Aorta (tissue), 5 donors: Measurements from ENCODE around the gene HIVEP3. TPM values are rescaled to one million over a fixed set of nuclear protein-coding genes. Genes with fewer than 3 reads are reported as not detected.

Source experiments
- ATAC-seq: fragments of 200-7000 bp; cut with Tn5 transposase; one replicate; pipeline ENCODE4 v1.9.1; 2022; ENCODE audit warnings: moderate library complexity; ENCODE audit not compliant: low FRiP score
- DNase-seq, 2 donors: peaks; one replicate each; pipeline ENCODE4 v3.0.0-alpha.2; 2020
- H3K27ac ChIP-seq, 2 donors: one replicate each; pipeline ENCODE4 v1.5.1; 2013; ENCODE audit warnings: low read length in 2 of 2, mild to moderate bottlenecking in 2 of 2, moderate library complexity in 2 of 2, control low read depth in 1 of 2, inconsistent platforms in 1 of 2, low read depth in 1 of 2
- H3K27me3 ChIP-seq, 2 donors: one replicate each; pipeline ENCODE4 v1.6.1; 2013; ENCODE audit warnings: control low read depth in 1 of 2, low read length in 1 of 2, mild to moderate bottlenecking in 1 of 2, moderate library complexity in 1 of 2; ENCODE audit not compliant: insufficient read depth in 2 of 2, control insufficient read depth in 1 of 2
- H3K36me3 ChIP-seq, 2 donors: one replicate each; pipeline ENCODE4 v1.6.1; 2013; ENCODE audit warnings: control low read depth in 1 of 2, low read length in 1 of 2, mild to moderate bottlenecking in 1 of 2; ENCODE audit not compliant: insufficient read depth in 2 of 2, control insufficient read depth in 1 of 2
- H3K4me1 ChIP-seq, 2 donors: one replicate each; pipeline ENCODE4 v1.6.1; 2013; ENCODE audit warnings: low read length in 2 of 2, control low read depth in 1 of 2, mild to moderate bottlenecking in 1 of 2, moderate library complexity in 1 of 2; ENCODE audit not compliant: insufficient read depth in 2 of 2, control insufficient read depth in 1 of 2
- H3K4me3 ChIP-seq, 2 donors: one replicate each; pipeline ENCODE4 v1.5.1; 2013; ENCODE audit warnings: low read length in 2 of 2, control low read depth in 1 of 2, mild to moderate bottlenecking in 1 of 2
- H3K9me3 ChIP-seq: one replicate; pipeline ENCODE4 v1.6.1; 2013; ENCODE audit warnings: mild to moderate bottlenecking, low read length; ENCODE audit not compliant: control insufficient read depth
- WGBS, 2 donors: extraction: QIAGEN DNeasy Blood & Tissue Kit; methylation state at CpG; one replicate each; pipeline ENCODE4 v1.1.7; 2013; 5-methylcytosine and 5-hydroxymethylcytosine counted together
- intact Hi-C, 2 donors: fragments of 100-400 bp; cut with DNase I; formaldehyde crosslinking; loops; one replicate each; pipeline versions ENCODE4 v1.14.2 to v1.15.0; 2022
- polyA plus RNA-seq, 2 donors: library from polyadenylated mRNA; stranded (reverse); fragments of 200-250 nt; gene quantifications; one replicate each; pipeline ENCODE4 v1.2.3, GENCODE V29; 2013
- total RNA-seq, 2 donors: library from RNA; stranded (reverse); fragmentation: NEBNext Ultra II Directional; extraction: Animal tissue kit (Norgen Biotek cat#: 25700); gene quantifications; one replicate each; pipeline ENCODE4 v1.2.1, GENCODE V29; 2021
- donor health status: healthy with polysubstance abuse.
- donor health status: Bipolar disorder and iron deficiency.
- donor health status: DM: no; HTN: no; CAD: no.
- donor health status: DM: no; HTN: no; CAD: no.
- donor health status: DM: yes; HTN: yes; CAD: no.

HIVEP3 gene
- total and polyA plus RNA-seq, 4 donors: 1.6 to 6.3 (median 4.0) TPM

GRCh38 chr1:41609166-41609883 lies 309.4 kb downstream of the HIVEP3 start:
- no peak for ATAC-seq
- no peak overlapping the region for H3K27ac ChIP-seq
- WGBS, 2 donors: 97 to 98% methylated on average over 10 of the region's 10 CpGs
- DNase-seq: no peak
- H3K9me3 ChIP-seq: no peaks in the 10 kb centered on the region
- no peaks in the 10 kb centered on the region for H3K27me3 ChIP-seq
- H3K36me3 ChIP-seq: no peaks in the 10 kb centered on the region
- no peak overlapping the region for H3K4me3 ChIP-seq
- no peaks in the 10 kb centered on the region for H3K4me1 ChIP-seq
- intact Hi-C loops: no loop called here

- no peaks in the 10 kb centered on the region for H3K4me1 ChIP-seq
- H3K4me3 ChIP-seq: no peak overlapping the region
- no peak overlapping the region for H3K27ac ChIP-seq
- ATAC-seq: peak; percentile 31
- intact Hi-C loops: no loop called here
- H3K27me3 ChIP-seq: no peaks in the 10 kb centered on the region
- H3K9me3 ChIP-seq: no peaks in the 10 kb centered on the region
- no peaks in the 10 kb centered on the region for H3K36me3 ChIP-seq
- WGBS, 2 donors: 5 to 7% methylated on average over 4 of the region's 4 CpGs
- DNase-seq: peak in 1 of 2 donors; percentile 66
Observed at GRCh38 chr1:41608211-41608610, 310.5 kb downstream of the HIVEP3 start.

GRCh38 chr1:41607808-41608207 lies 310.9 kb downstream of the HIVEP3 start:
- no peaks in the 10 kb centered on the region for H3K9me3 ChIP-seq
- intact Hi-C loops: no loop called here
- DNase-seq: no peak
- WGBS, 2 donors: 55 to 62% methylated on average over 5 of the region's 5 CpGs
- ATAC-seq: no peak
- no peak overlapping the region for H3K27ac ChIP-seq
- no peaks in the 10 kb centered on the region for H3K4me1 ChIP-seq
- H3K4me3 ChIP-seq: no peak overlapping the region
- H3K36me3 ChIP-seq: no peaks in the 10 kb centered on the region
- no peaks in the 10 kb centered on the region for H3K27me3 ChIP-seq

GRCh38 chr1:41599912-41600311 lies 318.8 kb downstream of the HIVEP3 start:
- intact Hi-C loops: no loop called here

GRCh38 chr1:41598325-41598724 lies 320.4 kb downstream of the HIVEP3 start:
- Histone ChIP-seq H3K4me1 (no peaks in the 10 kb centered on the region), H3K9me3 (no peaks in the 10 kb centered on the region), H3K27me3 (no peaks in the 10 kb centered on the region), H3K36me3 (no peaks in the 10 kb centered on the region), H3K27ac (no peak overlapping the region), H3K4me3 (no peak overlapping the region)
- intact Hi-C loops: no loop called here
- no peak for DNase-seq
- no peak for ATAC-seq
- WGBS, 2 donors: 97 to 99% methylated on average over 3 of the region's 3 CpGs

More at GRCh38 chr1:41599912-41600311, 318.8 kb downstream of the HIVEP3 start:
- no peaks in the 10 kb centered on the region for H3K36me3 ChIP-seq
- H3K27ac ChIP-seq: no peak overlapping the region
- H3K4me3 ChIP-seq: no peak overlapping the region
- no peak for DNase-seq
- no peaks in the 10 kb centered on the region for H3K4me1 ChIP-seq
- no peak for ATAC-seq
- H3K9me3 ChIP-seq: no peaks in the 10 kb centered on the region
- H3K27me3 ChIP-seq: no peaks in the 10 kb centered on the region
- WGBS, 2 donors: 58 to 63% methylated on average over 5 of the region's 5 CpGs

- H3K9me3 ChIP-seq: peaks cover 3% of the 10 kb centered on the region
- no peak overlapping the region for H3K27ac ChIP-seq
- 96 to 98% methylated on average over 5 of the region's 5 CpGs for WGBS, 2 donors
- H3K4me3 ChIP-seq: no peak overlapping the region
- no peaks in the 10 kb centered on the region for H3K27me3 ChIP-seq
- no peak for ATAC-seq
- no peaks in the 10 kb centered on the region for H3K4me1 ChIP-seq
- intact Hi-C loops: no loop called here
- no peaks in the 10 kb centered on the region for H3K36me3 ChIP-seq
- no peak for DNase-seq
Observed at GRCh38 chr1:41592451-41593125, 326.1 kb downstream of the HIVEP3 start.

GRCh38 chr1:41591891-41592290 lies 326.8 kb downstream of the HIVEP3 start:
- H3K36me3 ChIP-seq: no peaks in the 10 kb centered on the region
- H3K27me3 ChIP-seq: no peaks in the 10 kb centered on the region
- intact Hi-C loops: no loop called here
- no peak for ATAC-seq
- 94 to 96% methylated on average over 6 of the region's 6 CpGs for WGBS, 2 donors
- no peak overlapping the region for H3K27ac ChIP-seq
- no peak for DNase-seq
- no peak overlapping the region for H3K4me3 ChIP-seq
- no peaks in the 10 kb centered on the region for H3K4me1 ChIP-seq
- H3K9me3 ChIP-seq: peaks cover 3% of the 10 kb centered on the region

- intact Hi-C loops: no loop called here
- no peak overlapping the region for H3K4me3 ChIP-seq
- H3K4me1 ChIP-seq: no peaks in the 10 kb centered on the region
- no peaks in the 10 kb centered on the region for H3K36me3 ChIP-seq
- H3K9me3 ChIP-seq: peaks cover 3% of the 10 kb centered on the region
- H3K27me3 ChIP-seq: no peaks in the 10 kb centered on the region
- no peak for DNase-seq
- H3K27ac ChIP-seq: no peak overlapping the region
- no peak for ATAC-seq
Observed at GRCh38 chr1:41590331-41590730, 328.4 kb downstream of the HIVEP3 start.

- no peaks in the 10 kb centered on the region for H3K36me3 ChIP-seq
- no peak for DNase-seq
- 92 to 95% methylated on average over 5 of the region's 5 CpGs for WGBS, 2 donors
Observed at GRCh38 chr1:41589395-41589794, 329.3 kb downstream of the HIVEP3 start.

More at GRCh38 chr1:41589395-41589794, 329.3 kb downstream of the HIVEP3 start:
- H3K4me1 ChIP-seq: no peaks in the 10 kb centered on the region
- peaks cover 3% of the 10 kb centered on the region for H3K9me3 ChIP-seq
- H3K4me3 ChIP-seq: no peak overlapping the region
- H3K27ac ChIP-seq: no peak overlapping the region
- intact Hi-C loops: no loop called here
- ATAC-seq: no peak
- no peaks in the 10 kb centered on the region for H3K27me3 ChIP-seq
